ENCODE measurements around the gene NLRP13. TPM values are rescaled to one million over a fixed set of nuclear protein-coding genes. Genes with fewer than 3 reads are reported as not detected.

NLRP13 gene
- polyA plus RNA-seq, 1 donor (not counting 4 experiments of a cell fraction or from before 2014, with no cell fraction given): not detected

DNA sequence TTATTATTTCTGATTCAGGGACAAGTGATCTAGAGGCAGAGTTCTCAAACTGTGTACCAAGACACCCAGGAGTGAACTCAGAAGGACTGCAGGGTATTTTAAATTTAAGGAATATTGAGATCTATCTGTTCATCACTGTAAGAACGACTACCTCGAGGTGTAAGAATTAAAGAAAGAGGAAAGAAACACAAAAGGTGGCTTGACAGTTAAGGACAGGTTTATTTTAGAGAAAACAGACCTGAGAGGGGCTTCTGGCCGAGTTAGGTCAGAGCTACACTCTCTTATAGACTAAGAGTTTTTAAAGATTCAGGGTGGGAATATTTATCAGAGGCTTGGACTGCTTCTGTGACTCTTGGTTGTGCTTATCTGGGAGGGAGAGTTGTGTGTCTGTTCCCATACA lies 41.8 kb upstream of the NLRP13 start:
- no peaks in the 10 kb centered on the region for H3K27me3 ChIP-seq (ENCODE audit: control insufficient read depth, extremely low read depth, insufficient read depth, low read length)
- DNase-seq (ENCODE audit: low read depth, low spot score): no peak
- H3K4me1 ChIP-seq (ENCODE audit: control insufficient read depth, extremely low read depth, insufficient read depth, low read length): no peaks in the 10 kb centered on the region
- no peak overlapping the region for H3K4me3 ChIP-seq (ENCODE audit: control insufficient read depth in 2 of 3, extremely low read depth in 1 of 3, insufficient read depth in 2 of 3, low read depth in 1 of 3, low read length in 3 of 3)
- TF ChIP-seq, protein P1, sequence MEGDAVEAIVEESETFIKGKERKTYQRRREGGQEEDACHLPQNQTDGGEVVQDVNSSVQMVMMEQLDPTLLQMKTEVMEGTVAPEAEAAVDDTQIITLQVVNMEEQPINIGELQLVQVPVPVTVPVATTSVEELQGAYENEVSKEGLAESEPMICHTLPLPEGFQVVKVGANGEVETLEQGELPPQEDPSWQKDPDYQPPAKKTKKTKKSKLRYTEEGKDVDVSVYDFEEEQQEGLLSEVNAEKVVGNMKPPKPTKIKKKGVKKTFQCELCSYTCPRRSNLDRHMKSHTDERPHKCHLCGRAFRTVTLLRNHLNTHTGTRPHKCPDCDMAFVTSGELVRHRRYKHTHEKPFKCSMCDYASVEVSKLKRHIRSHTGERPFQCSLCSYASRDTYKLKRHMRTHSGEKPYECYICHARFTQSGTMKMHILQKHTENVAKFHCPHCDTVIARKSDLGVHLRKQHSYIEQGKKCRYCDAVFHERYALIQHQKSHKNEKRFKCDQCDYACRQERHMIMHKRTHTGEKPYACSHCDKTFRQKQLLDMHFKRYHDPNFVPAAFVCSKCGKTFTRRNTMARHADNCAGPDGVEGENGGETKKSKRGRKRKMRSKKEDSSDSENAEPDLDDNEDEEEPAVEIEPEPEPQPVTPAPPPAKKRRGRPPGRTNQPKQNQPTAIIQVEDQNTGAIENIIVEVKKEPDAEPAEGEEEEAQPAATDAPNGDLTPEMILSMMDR (optimal IDR thresholded peaks at IDR 0.05 in 1 of 3, IDR thresholded peaks at IDR 0.05 in 1 of 3, conservative IDR thresholded peaks at IDR 0.05 in 1 of 3; ENCODE audit: extremely low read depth in 1 of 3, insufficient read depth in 2 of 3, low read length in 3 of 3): no peak
- TF ChIP-seq EZH2 (IDR thresholded peaks at IDR 0.05; ENCODE audit: low read length): no peak
- H3K36me3 ChIP-seq (ENCODE audit: control insufficient read depth in 2 of 2, extremely low read depth in 1 of 2, insufficient read depth in 2 of 2, low read length in 2 of 2): no peaks in the 10 kb centered on the region
- no peak overlapping the region for H2AFZ ChIP-seq (ENCODE audit: control insufficient read depth, low read length)
- dilution Hi-C loops (cut with MboI; ENCODE audit: extremely low pct_ligation_motif_present, low sequenced_read_pairs): no loop called here
- H3K4me2 ChIP-seq (ENCODE audit: control insufficient read depth, extremely low read depth, insufficient read depth, low read depth, low read length): no peak overlapping the region
- no peaks in the 10 kb centered on the region for H4K20me1 ChIP-seq (ENCODE audit: control insufficient read depth, extremely low read depth, insufficient read depth, low read length)
- FAIRE-seq: no peak
- peaks cover 4% of the 10 kb centered on the region for H3K9me3 ChIP-seq (ENCODE audit: control insufficient read depth, low read depth, low read length)
- H3K27ac ChIP-seq (ENCODE audit: control insufficient read depth, insufficient read depth, low read length): no peak overlapping the region
- H3K9ac ChIP-seq (ENCODE audit: control insufficient read depth, extremely low read depth, insufficient read depth, low read length): no peak overlapping the region
- H3K9me1 ChIP-seq (ENCODE audit: control insufficient read depth, extremely low read depth, insufficient read depth, low read length): no peaks in the 10 kb centered on the region
- no peaks in the 10 kb centered on the region for H3K79me2 ChIP-seq (ENCODE audit: control insufficient read depth, insufficient read depth, low read length)

DNA sequence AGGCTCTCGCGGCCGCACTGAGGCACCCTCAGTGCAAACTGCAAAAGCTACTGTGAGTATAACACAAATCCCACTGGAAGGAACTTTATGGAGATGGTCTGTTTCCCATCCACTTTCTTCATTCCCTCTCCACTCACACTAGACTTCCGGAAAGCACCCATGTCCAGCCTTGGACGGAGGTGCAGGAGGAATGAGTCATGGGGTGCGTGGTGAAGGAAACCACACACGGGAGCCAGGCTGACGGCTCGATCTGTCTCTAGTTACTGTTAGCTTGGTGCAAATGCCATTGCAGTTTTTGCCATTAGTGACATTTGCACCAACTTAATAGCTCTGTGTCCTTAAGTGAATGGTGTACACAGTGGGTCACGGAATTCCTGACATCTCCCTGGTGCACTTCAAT lies 30.1 kb upstream of the NLRP13 start:
- H3K4me2 ChIP-seq (ENCODE audit: control insufficient read depth, extremely low read depth, insufficient read depth, low read depth, low read length): no peak overlapping the region
- no peak overlapping the region for H3K4me3 ChIP-seq (ENCODE audit: control insufficient read depth in 2 of 3, extremely low read depth in 1 of 3, insufficient read depth in 2 of 3, low read depth in 1 of 3, low read length in 3 of 3)
- dilution Hi-C loops (cut with MboI; ENCODE audit: extremely low pct_ligation_motif_present, low sequenced_read_pairs): no loop called here
- H3K79me2 ChIP-seq (ENCODE audit: control insufficient read depth, insufficient read depth, low read length): no peaks in the 10 kb centered on the region
- H3K27me3 ChIP-seq (ENCODE audit: control insufficient read depth, extremely low read depth, insufficient read depth, low read length): no peaks in the 10 kb centered on the region
- no peaks in the 10 kb centered on the region for H3K36me3 ChIP-seq (ENCODE audit: control insufficient read depth in 2 of 2, extremely low read depth in 1 of 2, insufficient read depth in 2 of 2, low read length in 2 of 2)
- H3K27ac ChIP-seq (ENCODE audit: control insufficient read depth, insufficient read depth, low read length): no peak overlapping the region
- no peak overlapping the region for H2AFZ ChIP-seq (ENCODE audit: control insufficient read depth, low read length)
- no peak overlapping the region for H3K9ac ChIP-seq (ENCODE audit: control insufficient read depth, extremely low read depth, insufficient read depth, low read length)
- TF ChIP-seq, protein P1 (optimal IDR thresholded peaks at IDR 0.05 in 1 of 3, IDR thresholded peaks at IDR 0.05 in 1 of 3, conservative IDR thresholded peaks at IDR 0.05 in 1 of 3; ENCODE audit: extremely low read depth in 1 of 3, insufficient read depth in 2 of 3, low read length in 3 of 3): no peak
- no peak for TF ChIP-seq EZH2 (IDR thresholded peaks at IDR 0.05; ENCODE audit: low read length)
- peaks cover 4% of the 10 kb centered on the region for H3K9me3 ChIP-seq (ENCODE audit: control insufficient read depth, low read depth, low read length)
- FAIRE-seq (no peak), DNase-seq (ENCODE audit: low read depth, low spot score) (no peak)
- no peaks in the 10 kb centered on the region for H4K20me1 ChIP-seq (ENCODE audit: control insufficient read depth, extremely low read depth, insufficient read depth, low read length)
- H3K4me1 ChIP-seq (ENCODE audit: control insufficient read depth, extremely low read depth, insufficient read depth, low read length): no peaks in the 10 kb centered on the region
- H3K9me1 ChIP-seq (ENCODE audit: control insufficient read depth, extremely low read depth, insufficient read depth, low read length): no peaks in the 10 kb centered on the region

Measured in keratinocyte (primary cell).